NCI-H446 (cell line): ENCODE results near the gene IL36G.
A peak's percentile ranks its signal among the peaks of the same experiment; 100 is the strongest.
"Not testable (repeated sequence)": the region's sequence is repeated elsewhere in the genome, so short reads cannot be mapped to it uniquely, and the experiment has no call there.

Experiments
- DNase-seq, 2 experiments: peaks; one replicate each; lab custom pipeline; 2025; lab: John Stamatoyannopoulos, UW

IL36G gene

DNA sequence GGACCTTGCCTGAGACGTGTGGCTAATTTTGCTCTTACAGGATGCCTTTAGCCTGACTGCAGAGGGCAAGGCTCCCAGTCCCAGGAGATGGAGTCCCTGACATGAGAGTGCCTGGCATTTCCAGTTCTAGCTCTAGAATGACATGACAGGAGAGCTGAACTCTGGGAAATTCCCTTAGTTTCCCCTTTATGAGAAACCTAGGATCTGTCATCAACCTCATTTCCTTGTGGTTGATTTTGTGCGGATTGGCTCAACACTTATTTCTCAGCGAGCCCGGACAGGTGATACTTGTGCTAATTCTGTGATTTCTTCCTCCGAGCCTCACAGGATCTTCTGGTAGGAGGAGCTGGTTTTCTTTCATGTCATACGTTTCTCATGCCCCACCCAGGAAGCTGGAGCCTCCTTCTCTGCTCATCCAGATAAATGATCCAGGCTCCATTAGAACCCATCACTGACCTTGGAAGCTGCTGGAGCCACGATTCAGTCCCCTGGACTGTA is at the start of gene IL36G:
Gene IL36G, plus strand, starts transcription at position 448 of the 498 bp plus-strand sequence. CDS start 633 bp downstream, outside the sequence.
- DNase-seq = no peak

DNA sequence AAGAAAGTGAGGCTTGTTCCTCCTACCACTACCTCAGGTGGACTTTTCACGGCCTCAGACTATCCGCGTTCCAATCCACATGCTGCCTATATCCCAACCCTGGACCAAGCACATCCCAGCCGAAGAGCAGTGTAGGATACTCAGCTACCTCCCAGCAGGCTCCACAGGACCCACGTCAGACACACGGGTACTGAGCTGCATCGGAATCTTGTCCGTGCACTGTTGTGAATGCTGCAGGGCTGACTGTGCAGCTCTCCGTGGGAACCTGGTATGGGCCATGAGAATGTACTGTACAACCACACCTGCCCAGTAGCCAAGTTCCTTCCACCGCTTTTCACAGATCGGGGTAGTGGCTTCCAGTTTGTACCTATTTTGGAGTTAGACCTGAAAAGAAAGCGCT is 44.5 kb upstream of the IL36G start:
- DNase-seq = no peak

DNA sequence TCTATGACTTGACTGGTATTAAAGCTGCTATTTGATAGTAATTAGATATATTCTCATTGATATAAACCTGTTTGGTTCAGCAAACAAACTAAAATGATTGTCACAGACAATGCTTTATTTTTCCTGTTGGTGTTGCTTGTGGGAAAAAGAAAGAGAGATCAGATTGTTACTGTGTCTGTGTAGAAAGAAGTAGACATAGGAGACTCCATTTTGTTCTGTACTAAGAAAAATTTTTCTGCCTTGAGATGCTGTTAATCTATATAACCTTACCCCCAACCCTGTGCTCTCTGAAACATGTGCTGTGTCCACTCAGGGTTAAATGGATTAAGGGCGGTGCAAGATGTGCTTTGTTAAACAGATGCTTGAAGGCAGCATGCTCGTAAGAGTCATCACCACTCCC is 43.7 kb upstream of the IL36G start:
- not testable (repeated sequence) for DNase-seq

DNA sequence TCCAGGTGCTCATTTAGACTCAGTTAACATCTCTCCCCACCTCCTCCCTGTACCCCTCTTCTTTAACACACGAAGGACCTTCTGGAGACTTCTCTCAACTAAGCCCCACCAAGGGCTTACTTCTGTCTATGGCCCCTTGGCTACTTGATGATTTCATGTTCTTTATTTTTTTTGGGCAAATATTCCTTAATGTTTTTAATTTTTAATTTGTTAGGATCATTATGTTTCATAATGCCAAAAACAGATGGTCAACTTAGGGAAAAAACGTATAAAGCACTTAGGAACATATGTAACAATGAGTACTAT is 40.9 kb upstream of the IL36G start:
- no peak for DNase-seq

DNA sequence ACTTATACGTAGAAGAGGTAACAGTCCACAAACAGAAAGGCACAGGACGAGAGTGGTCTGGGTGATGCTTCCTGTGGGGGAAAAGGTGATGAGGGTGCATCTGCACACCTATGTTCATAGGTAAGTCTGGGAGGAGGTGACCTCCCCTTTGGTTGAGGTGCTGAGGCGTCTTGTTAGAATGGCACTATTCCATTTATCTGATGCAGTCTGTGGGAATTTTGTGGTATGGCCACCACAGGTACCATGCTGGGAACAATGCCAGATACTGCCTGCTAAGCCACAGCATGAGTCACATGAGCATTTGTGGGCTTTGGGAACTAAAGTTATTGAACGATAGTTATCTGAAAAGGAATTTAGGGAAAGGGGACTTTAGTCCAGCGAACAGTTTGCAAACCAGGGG is 38.9 kb upstream of the IL36G start:
- no peak for DNase-seq

DNA sequence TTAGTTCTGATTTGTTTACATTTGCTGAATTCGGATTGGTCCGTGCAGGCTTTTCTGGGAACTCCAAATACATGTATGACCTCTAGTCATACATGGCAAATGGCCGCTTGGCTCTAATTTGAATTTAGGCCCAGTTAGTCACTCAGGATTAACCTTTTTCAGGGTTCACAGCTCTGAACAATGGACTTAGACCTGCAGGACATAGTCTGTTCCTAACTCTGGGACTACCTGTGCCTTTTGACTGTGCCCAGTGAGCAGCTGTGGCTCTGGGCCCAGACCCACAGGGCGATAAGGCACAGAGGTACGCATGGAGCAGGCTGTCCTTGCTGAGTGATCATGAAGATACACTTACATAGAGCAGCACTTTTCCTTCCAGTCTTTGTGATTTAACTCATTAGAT is 38.4 kb upstream of the IL36G start:
- DNase-seq = no peak

DNA sequence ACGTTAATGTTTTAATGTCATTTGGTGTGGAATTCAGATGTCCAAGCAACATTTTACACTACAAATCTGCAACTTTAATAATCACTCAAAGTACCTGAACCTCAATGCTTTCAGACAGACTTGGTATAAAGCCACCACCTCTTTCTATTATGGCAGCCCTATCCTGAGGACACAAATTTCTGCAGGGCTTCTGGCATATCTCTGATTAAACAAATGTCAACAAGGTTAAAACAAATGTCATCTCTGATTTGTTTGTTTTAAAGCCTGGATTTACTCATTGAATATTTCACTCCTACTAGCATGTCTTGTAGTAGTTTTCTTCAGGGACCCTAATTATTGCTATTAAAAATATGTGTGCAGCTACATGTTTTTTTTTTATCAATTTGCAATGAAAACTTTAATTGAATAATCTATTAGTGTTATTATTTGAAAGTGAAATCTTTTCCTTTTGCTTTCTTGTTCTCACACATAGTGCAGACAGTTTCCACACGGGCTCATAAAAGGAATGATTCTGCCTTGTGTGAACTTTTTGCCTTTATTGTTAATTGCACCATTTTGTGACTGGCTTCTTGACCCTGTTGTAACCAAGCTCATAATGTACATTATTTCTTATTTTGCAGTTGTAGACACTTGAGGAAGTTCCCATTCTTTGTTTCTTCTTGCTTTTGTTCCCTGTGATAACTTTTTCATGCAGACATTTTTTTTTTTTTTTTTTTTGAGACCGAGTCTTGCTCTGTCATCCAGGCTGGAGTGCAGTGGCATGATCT is 36.8 kb upstream of the IL36G start:
- DNase-seq = no peak

DNA sequence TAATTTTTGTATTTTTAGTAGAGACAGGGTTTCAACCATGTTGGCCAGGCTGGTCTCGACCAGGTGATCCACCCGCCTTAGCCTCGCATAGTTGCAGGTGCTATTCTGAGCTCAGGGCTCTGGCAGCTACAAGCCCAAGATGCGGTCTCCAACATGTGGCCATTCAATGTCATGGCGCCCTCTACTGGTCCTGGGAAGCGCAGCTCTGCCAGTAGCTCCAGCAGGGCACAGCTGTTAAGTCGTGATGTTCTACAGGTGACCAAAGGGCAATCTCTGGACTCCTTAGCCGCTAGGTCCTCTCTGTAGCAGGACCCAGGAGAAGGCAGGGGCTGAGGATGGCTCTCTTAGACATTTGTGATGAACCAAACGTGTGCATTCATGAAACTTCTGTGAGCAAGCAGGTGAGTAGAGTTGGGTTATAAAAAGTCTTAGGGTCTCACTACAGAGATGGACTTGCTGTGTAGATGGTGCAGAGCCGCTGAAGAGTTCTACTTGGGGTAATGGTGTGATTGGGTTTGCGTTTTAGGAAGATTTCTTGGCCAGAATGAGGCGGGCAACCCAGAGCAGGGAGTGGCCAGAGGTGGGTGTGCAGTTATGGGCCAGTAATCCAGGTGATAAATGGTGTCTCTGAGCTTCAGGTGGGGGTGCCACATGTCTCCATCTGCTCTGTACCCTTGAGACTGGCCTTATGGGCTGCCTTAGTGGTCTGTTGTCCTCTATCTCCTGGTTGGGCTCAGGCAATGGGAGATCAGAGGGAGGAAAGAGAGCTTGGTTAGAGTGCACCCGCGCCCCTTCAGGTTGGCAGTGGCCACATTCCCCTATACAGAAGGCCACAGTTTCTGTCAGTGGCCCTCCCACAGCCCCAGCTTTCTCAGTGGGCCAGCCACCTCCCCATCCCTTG is 35.8 kb upstream of the IL36G start:
- peak; percentile 21 to 67 for DNase-seq

DNA sequence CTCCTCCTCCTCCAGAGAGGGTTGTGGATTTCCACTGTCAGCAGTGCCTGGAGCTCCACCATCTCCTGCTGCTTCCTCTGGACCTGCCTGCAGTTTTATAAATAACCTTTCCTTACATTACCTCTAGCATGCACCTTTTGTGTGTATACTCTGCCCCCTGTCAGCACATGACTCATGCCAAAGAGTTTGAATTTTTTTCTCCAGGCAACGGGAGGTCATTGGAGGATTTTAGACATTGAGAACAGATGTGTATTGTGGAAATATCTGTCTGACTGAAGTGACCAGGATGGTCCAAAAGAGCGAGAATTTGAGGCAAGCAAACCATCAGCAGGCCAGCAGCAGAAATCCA is 35.2 kb upstream of the IL36G start:
- no peak for DNase-seq

DNA sequence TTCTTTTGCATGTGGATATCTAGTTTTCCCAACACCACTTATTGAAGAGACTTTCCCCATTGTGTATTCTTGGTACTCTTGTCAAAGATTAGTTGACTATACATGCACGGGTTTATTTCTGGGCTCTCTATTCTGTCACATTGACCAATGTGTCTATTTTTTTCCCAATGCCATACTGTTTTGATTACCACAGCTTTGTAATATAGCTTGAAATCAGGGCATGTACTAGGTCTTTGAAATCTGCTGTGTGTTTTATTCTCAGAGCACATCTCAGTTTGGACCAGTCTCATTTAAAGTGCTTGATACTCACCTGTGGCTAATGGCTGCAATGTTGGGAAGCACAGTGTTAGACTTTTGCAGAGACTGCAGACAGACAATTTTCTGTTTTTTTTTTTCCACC is 32.8 kb upstream of the IL36G start:
- DNase-seq = no peak

DNA sequence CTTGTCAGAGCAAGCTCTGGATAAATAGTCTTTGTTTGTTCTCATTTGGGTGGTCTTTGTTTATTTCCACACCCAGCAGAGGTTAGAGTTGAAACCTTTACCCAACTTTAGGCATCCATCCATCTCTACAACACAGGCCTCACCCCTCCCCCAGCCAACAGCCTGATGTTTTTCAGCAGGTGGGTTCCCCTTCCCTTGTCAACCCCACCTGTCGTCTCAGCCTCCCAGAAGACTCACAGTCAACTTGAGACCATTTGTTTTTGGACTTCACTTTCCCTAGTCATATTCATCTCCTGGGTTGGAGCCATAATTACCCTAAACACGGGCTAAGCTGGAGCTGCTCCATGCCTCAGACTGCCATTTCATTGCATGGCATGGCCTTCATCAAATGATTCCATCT is 31.7 kb upstream of the IL36G start:
- no peak for DNase-seq

DNA sequence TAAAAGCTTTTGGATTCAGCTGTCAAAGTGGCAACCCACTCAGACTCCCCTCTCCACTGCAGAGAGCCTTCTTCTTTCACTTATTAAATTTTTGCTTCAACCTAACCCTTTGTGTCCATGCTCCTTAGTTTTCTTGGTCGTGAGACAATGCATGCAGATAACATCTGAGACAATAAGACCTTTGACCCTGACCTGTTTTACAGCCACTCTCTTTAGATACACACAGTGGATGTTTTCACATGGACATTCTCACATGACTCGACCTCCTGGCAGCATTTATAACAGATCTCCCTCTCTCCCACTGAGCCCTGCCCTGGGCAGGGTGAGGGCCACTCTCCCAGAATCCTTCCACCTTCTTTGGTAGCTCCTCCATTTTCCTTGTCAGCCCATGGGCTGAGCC is 30.4 kb upstream of the IL36G start:
- DNase-seq = no peak

DNA sequence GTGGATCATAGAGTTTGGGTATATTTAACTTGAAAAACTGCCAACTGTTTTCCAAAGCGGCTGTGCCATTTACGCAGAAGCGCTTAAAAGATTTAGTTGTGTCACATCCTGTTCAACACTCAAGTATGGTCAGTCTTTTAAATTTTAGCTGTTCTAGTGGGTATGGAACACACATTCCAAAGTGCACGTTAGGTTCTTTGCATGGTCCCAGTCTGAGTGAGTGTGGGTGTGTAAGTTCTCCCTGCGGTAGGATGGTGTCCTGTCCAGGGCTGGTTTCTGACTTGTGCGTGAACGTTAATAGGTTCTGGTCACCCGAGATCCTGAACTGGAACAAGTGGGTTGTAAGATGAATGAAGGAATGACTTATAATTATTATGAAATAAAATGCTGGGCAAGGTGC is 28.4 kb upstream of the IL36G start:
- no peak for DNase-seq

DNA sequence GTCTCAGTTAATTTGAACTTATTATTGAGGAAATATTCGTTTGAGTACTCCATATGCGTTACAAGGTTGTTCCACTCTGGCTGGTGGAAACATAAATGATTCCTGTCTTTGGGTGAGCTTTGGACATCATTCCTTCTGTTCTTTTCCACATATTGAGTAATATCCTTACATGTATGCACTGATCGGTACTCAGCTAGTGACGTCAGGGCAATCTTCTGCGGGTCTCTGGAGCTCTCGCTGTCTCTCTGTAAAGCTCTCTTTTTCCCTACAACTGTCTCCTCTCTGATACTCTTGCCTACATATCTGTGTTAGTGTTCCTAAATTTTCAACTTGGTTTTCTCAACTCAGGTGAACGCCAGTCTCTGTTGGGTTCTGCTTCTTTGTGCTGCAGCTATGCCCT is 23.4 kb upstream of the IL36G start:
- no peak for DNase-seq

DNA sequence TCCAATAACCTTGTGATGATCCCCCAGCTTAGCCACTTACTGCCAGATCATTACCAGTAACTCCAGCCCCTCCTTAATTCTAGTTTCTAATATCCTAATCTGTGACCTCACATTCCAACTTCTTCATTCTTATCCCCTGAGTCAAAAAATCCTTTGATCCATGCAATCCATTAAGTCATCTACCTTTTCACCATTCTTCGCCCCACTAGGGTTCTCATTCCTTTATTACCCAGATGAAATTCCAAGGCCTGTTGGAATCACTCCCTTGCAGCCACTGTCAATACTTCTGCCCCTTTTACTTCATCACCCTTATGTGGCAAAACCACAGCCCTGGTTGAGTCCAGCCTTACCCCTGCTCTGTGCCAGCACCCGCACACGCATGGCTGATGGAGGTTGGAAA is 20.3 kb upstream of the IL36G start:
- no peak for DNase-seq

DNA sequence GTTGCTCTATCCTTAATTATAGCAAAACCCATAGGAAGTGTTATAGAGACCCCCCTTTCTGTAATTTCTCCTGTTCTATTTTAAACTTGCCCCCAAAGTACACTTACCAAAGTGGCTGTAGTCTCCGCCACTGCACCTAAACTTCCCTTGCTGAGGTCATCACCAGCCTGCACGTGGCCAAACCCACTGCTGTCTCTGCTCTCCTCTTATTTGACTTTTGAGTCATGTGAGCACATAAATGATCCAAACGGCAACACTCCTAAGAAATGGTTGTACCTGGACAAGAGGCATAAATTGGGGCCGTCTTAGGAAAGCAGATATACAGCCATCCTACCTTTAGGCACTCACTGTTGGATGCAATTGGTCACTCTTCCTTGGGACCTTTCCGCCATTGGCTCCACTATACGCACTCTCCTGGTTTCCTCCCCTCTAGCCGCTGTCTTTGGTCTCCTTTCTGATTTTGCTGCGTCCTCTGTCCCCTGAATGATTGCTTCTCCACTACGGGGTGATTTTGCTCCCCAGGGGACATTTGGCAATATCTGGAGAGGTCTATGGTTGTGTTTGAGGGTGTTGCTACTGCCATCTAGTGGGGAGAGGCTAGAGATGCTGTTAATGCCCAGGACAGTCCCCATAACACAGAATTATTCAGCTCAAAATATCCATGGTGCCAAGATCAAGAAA is 19.2 kb upstream of the IL36G start:
- peak; percentile 40 to 64 for DNase-seq

DNA sequence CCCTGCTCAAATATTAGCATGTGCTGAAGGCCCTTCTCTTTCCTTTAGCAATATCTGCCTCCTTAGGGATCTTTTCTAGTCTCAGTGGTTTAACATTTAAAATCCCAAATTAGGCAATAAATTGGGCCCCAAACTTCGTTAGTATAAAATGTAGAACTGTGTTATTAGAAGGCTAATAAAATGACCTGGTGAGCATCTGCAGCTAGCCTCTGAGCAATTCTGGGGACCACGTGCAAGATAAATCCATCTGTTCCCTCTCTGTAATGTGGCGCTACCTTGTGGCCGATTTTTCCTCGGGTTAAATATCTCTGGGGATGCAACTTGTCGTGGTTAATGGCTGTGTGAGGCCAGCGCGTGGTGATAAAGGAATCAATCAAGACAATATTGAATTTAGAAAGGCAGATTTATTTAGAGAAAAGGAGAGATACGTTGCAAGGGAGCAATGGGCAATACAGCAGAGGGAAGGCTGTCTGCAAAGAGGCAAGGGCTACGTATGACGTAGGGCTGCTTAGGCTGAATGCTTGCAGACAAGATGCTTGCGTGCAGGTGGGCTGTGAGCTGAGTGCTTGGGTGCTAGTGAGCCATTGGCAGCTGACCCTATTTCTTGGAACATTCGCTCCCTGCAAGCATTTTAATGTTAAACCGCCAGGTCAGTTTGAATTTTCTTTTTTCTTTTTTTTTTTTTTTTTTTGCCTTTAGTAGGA is 18.5 kb upstream of the IL36G start:
- no peak for DNase-seq

DNA sequence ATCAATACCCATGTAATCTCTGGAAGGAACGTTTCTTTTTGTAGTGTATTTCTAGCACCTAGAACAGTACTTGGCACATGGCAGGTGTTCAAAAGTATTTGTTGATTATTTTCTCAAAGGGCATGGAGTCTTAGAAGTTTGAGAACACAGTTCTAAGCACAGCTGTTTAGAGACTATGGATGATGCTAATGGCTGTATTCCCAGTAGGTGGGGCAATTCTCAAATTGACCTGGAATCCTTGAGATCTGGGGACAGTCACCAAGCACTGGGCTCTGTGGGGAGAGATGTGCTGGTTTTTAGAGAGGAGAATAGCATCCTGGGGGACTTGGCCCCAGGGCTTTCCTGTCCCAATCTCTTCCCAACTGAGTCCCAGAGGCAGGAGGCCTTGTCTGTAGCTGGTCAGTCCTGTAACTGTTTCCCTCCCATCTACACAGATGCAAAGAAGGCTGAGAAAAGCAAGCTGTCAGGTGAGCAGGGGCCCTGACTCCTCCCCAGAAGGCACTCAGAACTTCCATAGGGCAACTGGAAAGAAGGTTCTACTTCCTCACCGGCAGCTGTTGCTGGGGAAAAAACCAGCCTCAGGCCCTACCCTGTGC is 17.5 kb upstream of the IL36G start:
- DNase-seq = no peak

DNA sequence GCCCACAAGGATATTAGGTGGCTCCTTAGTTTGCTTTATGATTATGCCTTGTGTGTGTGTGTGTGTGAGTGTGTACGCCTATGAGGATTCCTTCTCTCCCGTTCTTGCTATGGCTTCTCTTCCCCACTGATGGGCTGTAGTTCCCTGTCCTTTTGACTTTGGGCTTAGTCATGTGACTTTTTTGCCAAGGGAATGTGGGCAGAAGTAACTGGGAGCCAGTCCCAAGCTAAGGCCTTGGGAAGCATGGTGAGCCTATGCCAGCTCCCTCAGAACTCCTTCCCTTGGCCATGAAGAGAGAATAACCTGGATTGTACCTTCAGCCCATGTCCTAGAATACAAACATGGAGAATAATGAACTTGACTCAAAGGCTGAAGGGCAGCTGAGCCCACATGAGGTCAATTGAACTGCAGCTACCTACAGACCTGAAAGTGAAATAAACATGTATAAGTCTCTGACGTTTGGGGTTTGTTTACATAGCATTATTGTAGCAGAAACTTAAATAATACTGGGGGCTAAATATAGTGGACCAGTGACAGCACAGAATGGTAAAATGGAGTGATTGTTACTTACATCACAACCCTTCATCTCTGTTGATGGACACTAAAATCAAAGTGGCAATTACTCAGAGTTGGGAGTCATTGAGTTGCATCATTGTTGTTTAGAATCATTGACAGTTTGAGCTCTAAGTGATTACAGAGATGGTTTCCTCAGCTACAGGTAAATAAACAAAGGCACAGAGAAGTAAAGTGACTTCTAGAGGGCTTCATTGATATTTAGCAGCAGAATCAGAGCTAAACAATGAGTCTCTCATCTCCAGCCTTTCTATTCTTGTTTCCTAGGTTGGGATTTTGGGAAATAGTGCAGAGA is 15.3 kb upstream of the IL36G start:
- no peak for DNase-seq

DNA sequence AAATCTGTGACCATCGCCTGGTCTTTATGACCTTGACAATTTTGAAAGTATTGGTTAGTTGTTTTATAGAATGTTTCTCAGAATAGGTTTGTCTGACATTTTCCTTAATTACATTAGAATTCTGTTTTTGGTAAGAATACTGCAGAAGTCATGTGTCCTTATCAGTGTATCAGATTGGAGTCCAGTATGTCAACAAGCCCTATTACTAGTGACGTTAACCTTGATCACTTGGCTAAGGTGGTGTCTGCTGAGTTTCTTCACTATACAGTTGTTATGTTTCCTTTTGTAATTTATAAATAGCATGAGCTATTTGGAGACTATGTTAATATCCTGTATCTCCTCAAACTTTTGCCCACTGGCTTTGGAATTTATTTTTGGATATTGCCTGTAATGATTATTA is 10.8 kb upstream of the IL36G start:
- no peak for DNase-seq
